ENCODE measurements around the gene MED8.

MED8 gene

GRCh38 chr1:43337588-43337987 is 52.0 kb downstream of the MED8 start, which contains the start of gene MPL:
Gene MPL (plus strand): TSS chr1:43337818. CDS start chr1:43337849, 31 bp downstream.
- no peak for DNase-seq (ENCODE audit: low read depth in 1 of 2, low spot score in 1 of 2)

- no peak for DNase-seq (ENCODE audit: low read depth in 1 of 2, low spot score in 1 of 2)
Observed at GRCh38 chr1:43334453-43335205, 55.0 kb downstream of the MED8 start.

Data from activated CD4-positive, alpha-beta T cell treated with anti-CD3 and anti-CD28 coated beads, Interleukin-2, amount 50 U/mL, for 24 hours (primary cell).